Activated CD4-positive, alpha-beta T cell treated with anti-CD3 and anti-CD28 coated beads for 36 hours (primary cell): ENCODE data around the gene RASSF8. TPM values are rescaled to one million over a fixed set of nuclear protein-coding genes. Genes with fewer than 3 reads are reported as not detected.
A peak's percentile ranks its signal among the peaks of the same experiment; 100 is the strongest.

ENCODE experiments used
- ATAC-seq: fragments of 200-7000 bp; cut with Tn5 transposase; one replicate; pipeline ENCODE4 v1.10.0; 2021; ENCODE audit warnings: mild to moderate bottlenecking, moderate library complexity
- CTCF ChIA-PET: fragments of 350-600 bp; sonication (Branson Sonifier 250); formaldehyde crosslinking; loops from one replicate; lab custom pipeline; 2021; ENCODE audit warnings: antibody characterized with exemption; lab: Charles Lee
- POLR2A ChIA-PET: fragments of 350-600 bp; sonication (Branson Sonifier 250); formaldehyde crosslinking; loops from one replicate; lab custom pipeline; 2021; ENCODE audit warnings: antibody characterized with exemption, inconsistent platforms; lab: Charles Lee
- DNase-seq: peaks from one replicate; pipeline ENCODE4 v3.0.0-alpha.2; 2020
- H3K27ac Mint-ChIP-seq: one replicate; pipeline ENCODE4 v1.8.0; 2021; ENCODE audit warnings: mixed read lengths
- H3K27me3 Mint-ChIP-seq: one replicate; pipeline ENCODE4 v1.8.0; 2021; ENCODE audit warnings: mixed read lengths
- H3K36me3 Mint-ChIP-seq: one replicate; pipeline ENCODE4 v1.8.0; 2021; ENCODE audit warnings: low read depth, mixed read lengths
- H3K4me1 Mint-ChIP-seq: one replicate; pipeline ENCODE4 v1.8.0; 2021; ENCODE audit warnings: mixed read lengths
- H3K4me3 Mint-ChIP-seq: one replicate; pipeline ENCODE4 v1.8.0; 2021; ENCODE audit warnings: mild to moderate bottlenecking, moderate library complexity, mixed read lengths
- H3K9me3 Mint-ChIP-seq: one replicate; pipeline ENCODE4 v1.8.0; 2021; ENCODE audit warnings: low read depth, mixed read lengths
- intact Hi-C, 2 experiments: fragments of 100-400 bp; cut with DNase I in 1 of 2; cut with micrococcal nuclease in 1 of 2; formaldehyde crosslinking; loops; one replicate each; pipeline versions ENCODE4 v1.14.2 to v1.15.1; 2022 to 2024; cut with DNase I, micrococcal nuclease
- total RNA-seq, 2 experiments: library from RNA; stranded (reverse); gene quantifications; one replicate each; pipeline ENCODE4 v1.2.3, GENCODE V29; 2021

The RASSF8 gene
- total RNA-seq, 2 experiments from 2014 or later = 1.2 to 1.3 TPM

GRCh38 chr12:25940886-25941285 lies 17.6 kb upstream of the RASSF8 start:
- H3K4me1 Mint-ChIP-seq = no peaks in the 10 kb centered on the region
- H3K27ac Mint-ChIP-seq = no peak overlapping the region
- DNase-seq = no peak
- no peak for ATAC-seq
- intact Hi-C loops = no loop called here
- ChIA-PET CTCF (no interaction called here), POLR2A (no interaction called here)
- no peaks in the 10 kb centered on the region for H3K27me3 Mint-ChIP-seq
- H3K36me3 Mint-ChIP-seq = no peaks in the 10 kb centered on the region
- no peaks in the 10 kb centered on the region for H3K9me3 Mint-ChIP-seq
- no peak overlapping the region for H3K4me3 Mint-ChIP-seq

- ATAC-seq (no peak), DNase-seq (no peak)
- H3K4me3 Mint-ChIP-seq = no peak overlapping the region
- no peak overlapping the region for H3K27ac Mint-ChIP-seq
- H3K9me3 Mint-ChIP-seq = no peaks in the 10 kb centered on the region
- CTCF ChIA-PET = no interaction called here
- intact Hi-C loops = no loop called here
- no peaks in the 10 kb centered on the region for H3K4me1 Mint-ChIP-seq
- H3K27me3 Mint-ChIP-seq = no peaks in the 10 kb centered on the region
- POLR2A ChIA-PET = no interaction called here
- no peaks in the 10 kb centered on the region for H3K36me3 Mint-ChIP-seq
Measured at GRCh38 chr12:25942709-25943108, 15.8 kb upstream of the RASSF8 start.

GRCh38 chr12:25943940-25944339 lies 14.5 kb upstream of the RASSF8 start:
- Mint-ChIP-seq H3K27me3 (no peaks in the 10 kb centered on the region), H3K9me3 (no peaks in the 10 kb centered on the region), H3K36me3 (no peaks in the 10 kb centered on the region), H3K4me1 (no peaks in the 10 kb centered on the region), H3K27ac (no peak overlapping the region), H3K4me3 (no peak overlapping the region)
- DNase-seq (no peak), ATAC-seq (no peak)
- POLR2A ChIA-PET = no interaction called here
- intact Hi-C loops = no loop called here
- CTCF ChIA-PET = no interaction called here

GRCh38 chr12:25949343-25949742 lies 9.1 kb upstream of the RASSF8 start:
- Mint-ChIP-seq H3K27me3 (no peaks in the 10 kb centered on the region), H3K4me1 (peaks cover 2% of the 10 kb centered on the region), H3K9me3 (no peaks in the 10 kb centered on the region), H3K27ac (no peak overlapping the region), H3K36me3 (no peaks in the 10 kb centered on the region), H3K4me3 (no peak overlapping the region)
- intact Hi-C loops = no loop called here
- CTCF ChIA-PET = interaction anchor here (1.8 kb wide), 1 partner anchor 11 kb away, joined by 4 read pairs; no protein-coding TSS in a partner anchor
- DNase-seq (no peak), ATAC-seq (no peak)
- POLR2A ChIA-PET = no interaction called here

GRCh38 chr12:25950329-25951115 lies 8.0 kb upstream of the RASSF8 start:
- intact Hi-C loops = loop anchor here in 1 of 2 experiments (10.0 kb wide), 1 partner anchor 356 kb away; no protein-coding TSS in a partner anchor
- no peak overlapping the region for H3K4me3 Mint-ChIP-seq
- ATAC-seq = peak; percentile 74
- no peak overlapping the region for H3K27ac Mint-ChIP-seq
- H3K4me1 Mint-ChIP-seq = peaks cover 2% of the 10 kb centered on the region
- CTCF ChIA-PET = no interaction called here
- H3K36me3 Mint-ChIP-seq = no peaks in the 10 kb centered on the region
- POLR2A ChIA-PET = no interaction called here
- H3K27me3 Mint-ChIP-seq = peaks cover 4% of the 10 kb centered on the region
- no peaks in the 10 kb centered on the region for H3K9me3 Mint-ChIP-seq
- peak; percentile 10 for DNase-seq

GRCh38 chr12:25957793-25958427 lies 572 bp upstream of the RASSF8 start:
- DNase-seq (peak; percentile 52), ATAC-seq (peak; percentile 70)
- intact Hi-C loops = loop anchor here in 1 of 2 experiments (5.0 to 10.0 kb wide), 2 partner anchors 363 to 906 kb away; a partner anchor contains a TSS
- H3K36me3 Mint-ChIP-seq = no peaks in the 10 kb centered on the region
- CTCF ChIA-PET = interaction anchor here (0.7 kb wide), 1 partner anchor 10 kb away, joined by 5 read pairs; no protein-coding TSS in a partner anchor
- H3K9me3 Mint-ChIP-seq = no peaks in the 10 kb centered on the region
- POLR2A ChIA-PET = interaction anchor here (0.7 kb wide), 1 partner anchor 457 kb away, joined by 5 read pairs; no protein-coding TSS in a partner anchor
- H3K4me1 Mint-ChIP-seq = peaks cover 10% of the 10 kb centered on the region
- H3K27ac Mint-ChIP-seq = peak overlapping the region; percentile 10
- peaks cover 37% of the 10 kb centered on the region for H3K27me3 Mint-ChIP-seq
- H3K4me3 Mint-ChIP-seq = peak overlapping the region; percentile 58

GRCh38 chr12:25959071-25959961 lies 834 bp downstream of the RASSF8 start:
- Mint-ChIP-seq H3K27ac (no peak overlapping the region), H3K36me3 (no peaks in the 10 kb centered on the region), H3K4me1 (peaks cover 10% of the 10 kb centered on the region), H3K27me3 (peaks cover 41% of the 10 kb centered on the region), H3K9me3 (no peaks in the 10 kb centered on the region), H3K4me3 (peak overlapping the region; percentile 71)
- DNase-seq (peak; percentile 60), ATAC-seq (peak; percentile 45)
- intact Hi-C loops = loop anchor here in 1 of 2 experiments (5.0 to 10.0 kb wide), 2 partner anchors 365 to 907 kb away; a partner anchor contains a TSS
- ChIA-PET POLR2A (no interaction called here), CTCF (interaction anchor here (0.8 to 1.5 kb wide), 2 partner anchors 10 to 591 kb away, joined by 3 to 4 read pairs; no protein-coding TSS in a partner anchor)

- peak overlapping the region; percentile 4 for H3K4me3 Mint-ChIP-seq
- H3K36me3 Mint-ChIP-seq = no peaks in the 10 kb centered on the region
- peaks cover 10% of the 10 kb centered on the region for H3K4me1 Mint-ChIP-seq
- H3K27ac Mint-ChIP-seq = no peak overlapping the region
- CTCF ChIA-PET = interaction anchor here (1.5 kb wide), 1 partner anchor 11 kb away, joined by 4 read pairs; no protein-coding TSS in a partner anchor
- ATAC-seq (no peak), DNase-seq (peak; percentile 17)
- intact Hi-C loops = no loop called here
- H3K9me3 Mint-ChIP-seq = no peaks in the 10 kb centered on the region
- peaks cover 37% of the 10 kb centered on the region for H3K27me3 Mint-ChIP-seq
- POLR2A ChIA-PET = no interaction called here
Measured at GRCh38 chr12:25960143-25960542, 1.7 kb downstream of the RASSF8 start.

GRCh38 chr12:25960961-25961360 lies 2.5 kb downstream of the RASSF8 start:
- ChIA-PET POLR2A (no interaction called here), CTCF (interaction anchor here (1.1 kb wide), 2 partner anchors 8 to 368 kb away, joined by 3 to 4 read pairs; no protein-coding TSS in a partner anchor)
- Mint-ChIP-seq H3K27me3 (peaks cover 39% of the 10 kb centered on the region), H3K36me3 (no peaks in the 10 kb centered on the region), H3K4me3 (no peak overlapping the region), H3K9me3 (no peaks in the 10 kb centered on the region), H3K27ac (no peak overlapping the region), H3K4me1 (peaks cover 10% of the 10 kb centered on the region)
- ATAC-seq (no peak), DNase-seq (no peak)
- intact Hi-C loops = no loop called here

DNA sequence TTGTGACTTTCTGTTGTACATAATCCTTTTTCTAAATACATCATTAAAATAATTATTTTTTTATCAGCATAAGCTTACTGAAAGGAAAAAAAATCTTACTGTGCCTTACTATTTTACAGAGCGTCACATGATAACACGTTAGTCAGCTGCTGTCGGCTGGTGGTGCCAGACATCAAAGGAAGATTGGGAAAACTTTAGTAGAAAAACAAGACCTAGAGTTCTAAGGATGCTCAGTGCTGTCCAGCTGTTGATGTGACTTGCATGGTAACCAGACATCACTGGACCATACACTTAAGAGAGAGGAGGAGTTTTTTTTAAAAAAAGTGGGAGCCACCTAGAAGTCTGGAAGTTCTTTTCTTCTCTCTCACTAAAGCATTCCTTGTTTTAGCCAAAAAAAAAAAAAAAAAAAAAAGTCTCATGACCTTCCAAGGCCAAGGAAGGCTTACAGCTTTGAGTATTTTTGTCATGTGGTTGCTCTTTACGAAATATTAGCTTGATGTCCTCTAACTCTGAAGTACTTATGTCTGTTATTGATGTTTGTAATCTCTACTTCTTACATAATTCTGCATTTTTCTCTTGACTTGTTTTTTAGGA lies 4.5 kb downstream of the RASSF8 start:
- ATAC-seq (no peak), DNase-seq (no peak)
- POLR2A ChIA-PET = no interaction called here
- Mint-ChIP-seq H3K36me3 (no peaks in the 10 kb centered on the region), H3K4me1 (peaks cover 10% of the 10 kb centered on the region), H3K27me3 (peaks cover 28% of the 10 kb centered on the region), H3K9me3 (no peaks in the 10 kb centered on the region), H3K27ac (no peak overlapping the region), H3K4me3 (no peak overlapping the region)
- intact Hi-C loops = no loop called here
- CTCF ChIA-PET = no interaction called here
